Esophagus muscularis mucosa (tissue), 4 donors: ENCODE data around the gene SETD2.

ENCODE experiments used
- EP300 ChIP-seq: sonication (generic); formaldehyde crosslinking; IDR thresholded peaks from one replicate; pipeline ENCODE4 v1.6.1; 2017; ENCODE audit warnings: antibody characterized with exemption
- POLR2A ChIP-seq: fragments of 450-650 bp; IDR thresholded peaks from one replicate; pipeline ENCODE4 v1.6.1; 2017; ENCODE audit warnings: antibody characterized with exemption, moderate library complexity, mild to moderate bottlenecking, low read depth
- POLR2AphosphoS5 ChIP-seq, 2 donors: sonication (generic); formaldehyde crosslinking; IDR thresholded peaks; one replicate each; pipeline ENCODE4 v1.6.1; 2017; ENCODE audit warnings: antibody characterized with exemption in 2 of 2
- TF ChIP-seq, protein P1 (sequence below), 3 experiments: fragments of 200-600 bp in 2 of 3; fragments of 450-650 bp in 1 of 3; sonication (generic) in 2 of 3; IDR thresholded peaks; one replicate each; pipeline ENCODE4 v1.5.1; 2017 to 2019; ENCODE audit warnings: antibody characterized with exemption in 3 of 3, mild to moderate bottlenecking in 2 of 3, moderate library complexity in 1 of 3

- TF ChIP-seq, protein P1, sequence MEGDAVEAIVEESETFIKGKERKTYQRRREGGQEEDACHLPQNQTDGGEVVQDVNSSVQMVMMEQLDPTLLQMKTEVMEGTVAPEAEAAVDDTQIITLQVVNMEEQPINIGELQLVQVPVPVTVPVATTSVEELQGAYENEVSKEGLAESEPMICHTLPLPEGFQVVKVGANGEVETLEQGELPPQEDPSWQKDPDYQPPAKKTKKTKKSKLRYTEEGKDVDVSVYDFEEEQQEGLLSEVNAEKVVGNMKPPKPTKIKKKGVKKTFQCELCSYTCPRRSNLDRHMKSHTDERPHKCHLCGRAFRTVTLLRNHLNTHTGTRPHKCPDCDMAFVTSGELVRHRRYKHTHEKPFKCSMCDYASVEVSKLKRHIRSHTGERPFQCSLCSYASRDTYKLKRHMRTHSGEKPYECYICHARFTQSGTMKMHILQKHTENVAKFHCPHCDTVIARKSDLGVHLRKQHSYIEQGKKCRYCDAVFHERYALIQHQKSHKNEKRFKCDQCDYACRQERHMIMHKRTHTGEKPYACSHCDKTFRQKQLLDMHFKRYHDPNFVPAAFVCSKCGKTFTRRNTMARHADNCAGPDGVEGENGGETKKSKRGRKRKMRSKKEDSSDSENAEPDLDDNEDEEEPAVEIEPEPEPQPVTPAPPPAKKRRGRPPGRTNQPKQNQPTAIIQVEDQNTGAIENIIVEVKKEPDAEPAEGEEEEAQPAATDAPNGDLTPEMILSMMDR (IDR thresholded peaks at IDR 0.05): no peak
- TF ChIP-seq POLR2A (no peak), POLR2AphosphoS5 (IDR thresholded peaks at IDR 0.05) (no peak), EP300 (no peak)
Observed at GRCh38 chr3:47007482-47008233, 156.3 kb downstream of the SETD2 start.
